ENCODE measurements around the gene PMPCA.

DNA sequence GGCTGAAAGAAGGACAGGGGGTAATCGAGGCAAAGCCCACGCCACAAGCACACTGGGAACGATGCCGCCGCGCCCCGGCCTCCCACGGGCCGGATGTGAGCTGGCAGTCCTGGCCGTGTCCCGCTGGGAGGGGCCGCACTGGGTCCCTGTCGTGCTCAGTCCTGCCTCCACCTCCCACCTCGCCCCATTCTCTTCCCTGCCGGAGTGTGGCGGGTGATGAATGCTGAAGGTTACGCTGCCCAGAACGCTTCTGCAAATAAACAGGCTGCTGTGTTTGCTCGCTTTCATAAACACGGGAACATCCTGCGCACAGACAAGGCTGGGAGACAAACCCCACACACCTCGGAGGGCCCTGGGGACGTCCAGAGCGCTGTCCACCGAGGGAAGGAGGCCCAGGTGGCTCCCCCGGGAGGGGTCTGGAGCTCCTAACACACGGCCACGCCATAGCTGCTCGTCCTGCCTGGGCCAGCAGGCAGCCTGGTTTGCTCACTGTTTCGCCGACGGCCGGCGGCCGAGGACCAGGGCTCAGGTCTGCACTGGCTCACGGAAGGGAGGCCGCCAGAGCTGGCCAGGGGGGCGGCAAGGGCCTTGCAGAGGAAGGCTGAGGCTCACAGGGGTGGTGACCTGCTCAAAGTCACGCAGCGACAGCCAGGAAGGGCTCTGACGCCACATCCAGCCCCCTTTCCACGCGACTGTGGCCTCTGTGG, 49.3 kb upstream of the PMPCA start:
- TF ChIP-seq, protein P1, sequence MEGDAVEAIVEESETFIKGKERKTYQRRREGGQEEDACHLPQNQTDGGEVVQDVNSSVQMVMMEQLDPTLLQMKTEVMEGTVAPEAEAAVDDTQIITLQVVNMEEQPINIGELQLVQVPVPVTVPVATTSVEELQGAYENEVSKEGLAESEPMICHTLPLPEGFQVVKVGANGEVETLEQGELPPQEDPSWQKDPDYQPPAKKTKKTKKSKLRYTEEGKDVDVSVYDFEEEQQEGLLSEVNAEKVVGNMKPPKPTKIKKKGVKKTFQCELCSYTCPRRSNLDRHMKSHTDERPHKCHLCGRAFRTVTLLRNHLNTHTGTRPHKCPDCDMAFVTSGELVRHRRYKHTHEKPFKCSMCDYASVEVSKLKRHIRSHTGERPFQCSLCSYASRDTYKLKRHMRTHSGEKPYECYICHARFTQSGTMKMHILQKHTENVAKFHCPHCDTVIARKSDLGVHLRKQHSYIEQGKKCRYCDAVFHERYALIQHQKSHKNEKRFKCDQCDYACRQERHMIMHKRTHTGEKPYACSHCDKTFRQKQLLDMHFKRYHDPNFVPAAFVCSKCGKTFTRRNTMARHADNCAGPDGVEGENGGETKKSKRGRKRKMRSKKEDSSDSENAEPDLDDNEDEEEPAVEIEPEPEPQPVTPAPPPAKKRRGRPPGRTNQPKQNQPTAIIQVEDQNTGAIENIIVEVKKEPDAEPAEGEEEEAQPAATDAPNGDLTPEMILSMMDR (IDR thresholded peaks at IDR 0.05), result no peak
- TF ChIP-seq EP300 (IDR thresholded peaks at IDR 0.05), result no peak
- TF ChIP-seq POLR2AphosphoS5 (IDR thresholded peaks at IDR 0.05), result no peak
